ENCODE measurements around the gene KRTCAP2. TPM values are rescaled to one million over a fixed set of nuclear protein-coding genes. Genes with fewer than 3 reads are reported as not detected.

Gene KRTCAP2
- polyA plus RNA-seq, 1 of the 3 experiments (the other 2 are of a cell fraction), result 238 TPM

DNA sequence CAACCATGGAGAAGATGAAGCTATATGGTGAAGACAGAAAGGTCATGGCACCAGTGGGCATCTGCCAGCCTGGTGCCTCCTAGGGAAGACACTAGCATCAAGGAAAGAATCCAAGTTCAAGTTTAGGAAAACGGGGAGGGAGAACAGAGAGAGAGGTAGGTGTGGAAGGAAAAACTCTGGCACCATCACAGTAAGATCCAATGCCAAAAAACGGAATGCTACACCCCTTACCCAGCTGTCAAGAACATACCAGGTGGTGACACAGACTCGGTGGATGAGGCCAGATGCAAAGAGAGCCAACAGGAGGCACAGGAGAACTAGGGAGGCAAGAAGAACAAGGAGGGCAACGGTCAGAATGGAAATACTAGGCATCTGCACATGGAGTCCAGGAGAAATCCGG is 3.6 kb downstream of the KRTCAP2 start:
- Histone ChIP-seq H3K79me2 (ENCODE audit: insufficient read depth) (peaks cover 31% of the 10 kb centered on the region), H3K27me3 (ENCODE audit: insufficient read depth) (no peaks in the 10 kb centered on the region)

More for the DNA sequence above, 3.6 kb downstream of the KRTCAP2 start:
- ChIA-PET POLR2A (interaction anchor here (0.7 kb wide), 1 partner anchor 78 kb away, joined by 3 read pairs; no protein-coding TSS in a partner anchor), CTCF (interaction anchor here (1.2 to 14.8 kb wide), 8 partner anchors 23 to 91 kb away, joined by 3 to 496 read pairs (median 16); partner anchors contain the start of genes DPM3 and SLC50A1)
- no peak overlapping the region for H3K4me2 ChIP-seq
- H4K20me1 ChIP-seq (ENCODE audit: insufficient read depth), result no peaks in the 10 kb centered on the region
- no peak overlapping the region for H2AFZ ChIP-seq (ENCODE audit: low read depth)
- DNase-seq, result no peak
- WGBS (ENCODE audit: low lambda C conversion rate), result 73% methylated on average over 5 of the region's 5 CpGs
- H3K27ac ChIP-seq (ENCODE audit: low read depth in 2 of 2, low read length in 1 of 2), result no peak overlapping the region
- peaks cover 36% of the 10 kb centered on the region for H3F3A ChIP-seq (replicated peaks; ENCODE audit: insufficient read depth)
- no peak overlapping the region for H3K4me3 ChIP-seq (ENCODE audit: low read depth in 2 of 2, low read length in 1 of 2)
- no peak overlapping the region for H3K9ac ChIP-seq
- no peaks in the 10 kb centered on the region for H3K9me2 ChIP-seq
- no peaks in the 10 kb centered on the region for H3K9me3 ChIP-seq
- peaks cover 0 to 16% of the 10 kb centered on the region in 2 experiments; a peak in 3 of 4 replicates for H3K4me1 ChIP-seq (ENCODE audit: control insufficient read depth in 1 of 2, insufficient read depth in 2 of 2, low read depth in 1 of 2, low read length in 1 of 2)
- peaks cover 16% of the 10 kb centered on the region in 2 experiments for H3K36me3 ChIP-seq (replicated peaks in 1 of 2; ENCODE audit: control insufficient read depth in 1 of 2, insufficient read depth in 2 of 2, low read length in 1 of 2)
- TF ChIP-seq ZBTB33 (IDR thresholded peaks at IDR 0.05; ENCODE audit: borderline replicate concordance, low read depth) (no peak), RCOR1 (IDR thresholded peaks at IDR 0.05; ENCODE audit: low read length) (no peak), NRF1 (IDR thresholded peaks at IDR 0.05; ENCODE audit: low read depth, low read length) (no peak), TAF1 (IDR thresholded peaks at IDR 0.05; ENCODE audit: borderline replicate concordance, low read depth, low read length) (no peak), USF2 (IDR thresholded peaks at IDR 0.05; ENCODE audit: borderline replicate concordance, low read depth, low read length) (no peak), CHD2 (IDR thresholded peaks at IDR 0.05; ENCODE audit: low read length, partially characterized antibody) (no peak), REST (IDR thresholded peaks at IDR 0.05; ENCODE audit: low read depth, low read length) (no peak), MEF2A (IDR thresholded peaks at IDR 0.05; ENCODE audit: borderline replicate concordance, low read depth) (no peak), EP300 (IDR thresholded peaks at IDR 0.05; ENCODE audit: borderline replicate concordance in 1 of 2, low read depth in 1 of 2, low read length in 1 of 2) (no peak), GATA2 (CRISPR knock-in tag; IDR thresholded peaks at IDR 0.05) (no peak), NFIC (IDR thresholded peaks at IDR 0.05; ENCODE audit: borderline replicate concordance) (no peak), MXI1 (IDR thresholded peaks at IDR 0.05; ENCODE audit: low read depth, low read length) (no peak), FOXM1 (IDR thresholded peaks at IDR 0.05; ENCODE audit: low read depth) (no peak)
- TF ChIP-seq, protein P1, sequence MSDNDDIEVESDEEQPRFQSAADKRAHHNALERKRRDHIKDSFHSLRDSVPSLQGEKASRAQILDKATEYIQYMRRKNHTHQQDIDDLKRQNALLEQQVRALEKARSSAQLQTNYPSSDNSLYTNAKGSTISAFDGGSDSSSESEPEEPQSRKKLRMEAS (IDR thresholded peaks at IDR 0.05; ENCODE audit: low read depth), result no peak
